Measurements from ENCODE around the gene RGS13.

DNA sequence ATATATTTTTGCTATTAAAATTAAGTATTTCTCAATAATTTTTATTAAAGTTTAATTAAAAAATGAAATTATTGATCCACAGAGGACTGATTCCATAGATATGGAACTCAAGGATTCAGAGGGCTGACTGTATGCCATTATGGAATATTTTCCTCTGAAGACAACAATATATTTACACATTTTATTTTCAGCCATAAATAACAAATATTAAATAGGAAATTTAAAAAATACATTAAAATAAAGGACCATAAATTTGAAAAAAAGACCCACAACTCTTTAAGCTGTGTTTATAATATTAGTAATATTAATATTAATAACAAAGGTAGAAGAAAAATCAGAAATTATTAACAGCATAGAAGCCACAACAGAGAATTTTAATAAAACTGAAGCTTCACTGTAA, 18.2 kb downstream of the RGS13 start:
- no peak for TF ChIP-seq GATA3 (IDR thresholded peaks at IDR 0.05; ENCODE audit: low read depth, low read length)
- no peak for TF ChIP-seq GATA2 (IDR thresholded peaks at IDR 0.05; ENCODE audit: low read depth, low read length)

All from SH-SY5Y (cell line).